Measurements from ENCODE around the gene ERCC6L2.

ERCC6L2 gene

GRCh38 chr9:95854386-95855020, 21.0 kb upstream of the ERCC6L2 start:
- H3K36me3 ChIP-seq (ENCODE audit: control insufficient read depth in 2 of 2, insufficient read depth in 1 of 2, low read length in 2 of 2), result no peaks in the 10 kb centered on the region
- TF ChIP-seq ZNF10 (tag by site-specific recombination; IDR thresholded peaks at IDR 0.05) (no peak), ZFP37 (tag by site-specific recombination; IDR thresholded peaks at IDR 0.05) (no peak), ZNF48 (tag by site-specific recombination; IDR thresholded peaks at IDR 0.05) (no peak)
- TF ChIP-seq, protein P1, sequence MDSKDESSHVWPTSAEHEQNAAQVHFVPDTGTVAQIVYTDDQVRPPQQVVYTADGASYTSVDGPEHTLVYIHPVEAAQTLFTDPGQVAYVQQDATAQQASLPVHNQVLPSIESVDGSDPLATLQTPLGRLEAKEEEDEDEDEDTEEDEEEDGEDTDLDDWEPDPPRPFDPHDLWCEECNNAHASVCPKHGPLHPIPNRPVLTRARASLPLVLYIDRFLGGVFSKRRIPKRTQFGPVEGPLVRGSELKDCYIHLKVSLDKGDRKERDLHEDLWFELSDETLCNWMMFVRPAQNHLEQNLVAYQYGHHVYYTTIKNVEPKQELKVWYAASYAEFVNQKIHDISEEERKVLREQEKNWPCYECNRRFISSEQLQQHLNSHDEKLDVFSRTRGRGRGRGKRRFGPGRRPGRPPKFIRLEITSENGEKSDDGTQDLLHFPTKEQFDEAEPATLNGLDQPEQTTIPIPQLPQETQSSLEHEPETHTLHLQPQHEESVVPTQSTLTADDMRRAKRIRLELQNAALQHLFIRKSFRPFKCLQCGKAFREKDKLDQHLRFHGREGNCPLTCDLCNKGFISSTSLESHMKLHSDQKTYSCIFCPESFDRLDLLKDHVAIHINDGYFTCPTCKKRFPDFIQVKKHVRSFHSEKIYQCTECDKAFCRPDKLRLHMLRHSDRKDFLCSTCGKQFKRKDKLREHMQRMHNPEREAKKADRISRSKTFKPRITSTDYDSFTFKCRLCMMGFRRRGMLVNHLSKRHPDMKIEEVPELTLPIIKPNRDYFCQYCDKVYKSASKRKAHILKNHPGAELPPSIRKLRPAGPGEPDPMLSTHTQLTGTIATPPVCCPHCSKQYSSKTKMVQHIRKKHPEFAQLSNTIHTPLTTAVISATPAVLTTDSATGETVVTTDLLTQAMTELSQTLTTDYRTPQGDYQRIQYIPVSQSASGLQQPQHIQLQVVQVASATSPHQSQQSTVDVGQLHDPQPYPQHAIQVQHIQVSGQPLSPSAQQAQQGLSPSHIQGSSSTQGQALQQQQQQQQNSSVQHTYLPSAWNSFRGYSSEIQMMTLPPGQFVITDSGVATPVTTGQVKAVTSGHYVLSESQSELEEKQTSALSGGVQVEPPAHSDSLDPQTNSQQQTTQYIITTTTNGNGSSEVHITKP (tag by site-specific recombination; IDR thresholded peaks at IDR 0.05), result no peak
- TF ChIP-seq, protein P2, sequence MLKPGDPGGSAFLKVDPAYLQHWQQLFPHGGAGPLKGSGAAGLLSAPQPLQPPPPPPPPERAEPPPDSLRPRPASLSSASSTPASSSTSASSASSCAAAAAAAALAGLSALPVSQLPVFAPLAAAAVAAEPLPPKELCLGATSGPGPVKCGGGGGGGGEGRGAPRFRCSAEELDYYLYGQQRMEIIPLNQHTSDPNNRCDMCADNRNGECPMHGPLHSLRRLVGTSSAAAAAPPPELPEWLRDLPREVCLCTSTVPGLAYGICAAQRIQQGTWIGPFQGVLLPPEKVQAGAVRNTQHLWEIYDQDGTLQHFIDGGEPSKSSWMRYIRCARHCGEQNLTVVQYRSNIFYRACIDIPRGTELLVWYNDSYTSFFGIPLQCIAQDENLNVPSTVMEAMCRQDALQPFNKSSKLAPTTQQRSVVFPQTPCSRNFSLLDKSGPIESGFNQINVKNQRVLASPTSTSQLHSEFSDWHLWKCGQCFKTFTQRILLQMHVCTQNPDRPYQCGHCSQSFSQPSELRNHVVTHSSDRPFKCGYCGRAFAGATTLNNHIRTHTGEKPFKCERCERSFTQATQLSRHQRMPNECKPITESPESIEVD (tag by site-specific recombination; IDR thresholded peaks at IDR 0.05), result no peak
- CTCF ChIA-PET, result interaction anchor here (0.6 to 0.7 kb wide), 2 partner anchors 14 to 121 kb away, joined by 3 to 4 read pairs; no protein-coding TSS in a partner anchor
- H3K27ac ChIP-seq (ENCODE audit: extremely low read depth, low read depth, low read length), result no peak overlapping the region
- no peaks in the 10 kb centered on the region for H3K9me3 ChIP-seq (ENCODE audit: control insufficient read depth, insufficient read depth, low read depth, low read length)
- H3K4me3 ChIP-seq (ENCODE audit: low read depth, low read length), result no peak overlapping the region
- peaks cover 19% of the 10 kb centered on the region; the same call in 1 of the 2 replicates for H3K4me1 ChIP-seq (ENCODE audit: control insufficient read depth, insufficient read depth, low read length)
- POLR2A ChIA-PET, result no interaction called here

DNA sequence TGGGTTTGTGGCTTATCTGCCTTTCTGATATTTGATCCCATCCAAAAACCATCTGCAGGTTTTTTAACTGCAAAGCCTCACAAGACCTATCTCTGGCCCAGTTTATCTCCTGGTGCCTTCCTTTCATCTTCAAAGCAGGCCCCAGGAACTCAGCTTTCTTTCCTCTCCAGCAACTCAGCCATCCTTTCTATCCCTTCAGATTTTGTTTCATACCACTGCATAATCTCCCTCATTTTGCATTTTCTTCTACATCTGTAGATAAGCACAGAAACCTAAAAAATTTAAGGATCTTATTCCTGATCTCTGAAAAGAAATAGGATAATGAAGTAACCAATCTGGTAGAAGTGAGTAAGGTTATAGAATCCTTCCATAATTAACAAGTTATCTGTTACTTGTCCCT, 19.5 kb upstream of the ERCC6L2 start:
- Histone ChIP-seq H3K36me3 (ENCODE audit: control insufficient read depth in 2 of 2, insufficient read depth in 1 of 2, low read length in 2 of 2) (no peaks in the 10 kb centered on the region), H3K4me1 (ENCODE audit: control insufficient read depth, insufficient read depth, low read length) (peaks cover 19% of the 10 kb centered on the region; the same call in 1 of the 2 replicates), H3K27ac (ENCODE audit: extremely low read depth, low read depth, low read length) (no peak overlapping the region), H3K9me3 (ENCODE audit: control insufficient read depth, insufficient read depth, low read depth, low read length) (no peaks in the 10 kb centered on the region), H3K4me3 (ENCODE audit: low read depth, low read length) (no peak overlapping the region)
- ChIA-PET CTCF (no interaction called here), POLR2A (interaction anchor here (2.2 kb wide), 1 partner anchor 19 kb away, joined by 10 read pairs; the partner anchor contains the start of gene ERCC6L2)
- TF ChIP-seq KLF1 (tag by site-specific recombination; IDR thresholded peaks at IDR 0.05), result no peak
- no peak for TF ChIP-seq WT1 (tag by site-specific recombination; IDR thresholded peaks at IDR 0.05)
- no peak for TF ChIP-seq ZNF169 (tag by site-specific recombination; IDR thresholded peaks at IDR 0.05)
- TF ChIP-seq ZNF561 (tag by site-specific recombination; IDR thresholded peaks at IDR 0.05; ENCODE audit: borderline replicate concordance), result no peak
- no peak for TF ChIP-seq ZNF266 (tag by site-specific recombination; IDR thresholded peaks at IDR 0.05; ENCODE audit: low read depth)
- TF ChIP-seq SP2 (tag by site-specific recombination; IDR thresholded peaks at IDR 0.05), result no peak

- ChIA-PET CTCF (interaction anchor here (1.2 kb wide), 1 partner anchor 130 kb away, joined by 4 read pairs; no protein-coding TSS in a partner anchor), POLR2A (interaction anchor here (2.2 kb wide), 1 partner anchor 18 kb away, joined by 10 read pairs; the partner anchor contains the start of gene ERCC6L2)
- Histone ChIP-seq H3K27ac (ENCODE audit: extremely low read depth, low read depth, low read length) (no peak overlapping the region), H3K4me3 (ENCODE audit: low read depth, low read length) (no peak overlapping the region), H3K4me1 (ENCODE audit: control insufficient read depth, insufficient read depth, low read length) (peaks cover 19% of the 10 kb centered on the region; the same call in 1 of the 2 replicates), H3K36me3 (ENCODE audit: control insufficient read depth in 2 of 2, insufficient read depth in 1 of 2, low read length in 2 of 2) (no peaks in the 10 kb centered on the region), H3K9me3 (ENCODE audit: control insufficient read depth, insufficient read depth, low read depth, low read length) (no peaks in the 10 kb centered on the region)
- TF ChIP-seq ZNF777 (tag by site-specific recombination; IDR thresholded peaks at IDR 0.05; ENCODE audit: borderline replicate concordance) (no peak), ZNF518A (tag by site-specific recombination; conservative IDR thresholded peaks at IDR 0.05; ENCODE audit: low read depth) (no peak), ZNF223 (tag by site-specific recombination; IDR thresholded peaks at IDR 0.05) (no peak), REPIN1 (tag by site-specific recombination; IDR thresholded peaks at IDR 0.05; ENCODE audit: low read depth) (no peak), BCL11A (tag by site-specific recombination; IDR thresholded peaks at IDR 0.05; ENCODE audit: low read depth) (no peak), ZNF114 (tag by site-specific recombination; IDR thresholded peaks at IDR 0.05) (no peak), ZNF354C (tag by site-specific recombination; IDR thresholded peaks at IDR 0.05; ENCODE audit: borderline replicate concordance, low read depth) (no peak), ZBTB7A (tag by site-specific recombination; IDR thresholded peaks at IDR 0.05; ENCODE audit: low read depth) (no peak), ZFP41 (tag by site-specific recombination; IDR thresholded peaks at IDR 0.05; ENCODE audit: borderline replicate concordance) (no peak), KLF8 (tag by site-specific recombination; IDR thresholded peaks at IDR 0.05) (no peak), ZNF324 (tag by site-specific recombination; IDR thresholded peaks at IDR 0.05) (no peak)
These were observed 18.4 kb upstream of the ERCC6L2 start for GRCh38 chr9:95857124-95857523.

Measured in HEK293 (cell line).